GM06990 (cell line): Measurements from ENCODE around the gene SLC5A10.

Experiments used
- DNase-seq: peaks from one replicate; pipeline ENCODE4 v3.0.0-alpha.2; 2011; ENCODE audit not compliant: insufficient read length; ENCODE audit errors: extremely low read depth
- H3K27me3 ChIP-seq: replicated peaks from 2 replicates; pipeline ENCODE4 v1.6.0; 2011; ENCODE audit warnings: low read length; ENCODE audit not compliant: control insufficient read depth, insufficient read depth
- H3K36me3 ChIP-seq: 2 replicates; pipeline ENCODE4 v1.5.1; 2011; ENCODE audit warnings: low read length; ENCODE audit not compliant: control insufficient read depth, insufficient read depth
- H3K4me3 ChIP-seq: replicated peaks from 2 replicates; pipeline ENCODE4 v1.5.1; 2011; ENCODE audit warnings: low read depth, mild to moderate bottlenecking, control low read depth, low read length
- TF ChIP-seq, protein P1 (sequence below): IDR thresholded peaks from 2 replicates; pipeline ENCODE4 v1.5.1; 2011; ENCODE audit warnings: low read length, control low read depth, mild to moderate bottlenecking, inconsistent platforms; ENCODE audit not compliant: insufficient read depth, poor library complexity, severe bottlenecking

Gene SLC5A10

DNA sequence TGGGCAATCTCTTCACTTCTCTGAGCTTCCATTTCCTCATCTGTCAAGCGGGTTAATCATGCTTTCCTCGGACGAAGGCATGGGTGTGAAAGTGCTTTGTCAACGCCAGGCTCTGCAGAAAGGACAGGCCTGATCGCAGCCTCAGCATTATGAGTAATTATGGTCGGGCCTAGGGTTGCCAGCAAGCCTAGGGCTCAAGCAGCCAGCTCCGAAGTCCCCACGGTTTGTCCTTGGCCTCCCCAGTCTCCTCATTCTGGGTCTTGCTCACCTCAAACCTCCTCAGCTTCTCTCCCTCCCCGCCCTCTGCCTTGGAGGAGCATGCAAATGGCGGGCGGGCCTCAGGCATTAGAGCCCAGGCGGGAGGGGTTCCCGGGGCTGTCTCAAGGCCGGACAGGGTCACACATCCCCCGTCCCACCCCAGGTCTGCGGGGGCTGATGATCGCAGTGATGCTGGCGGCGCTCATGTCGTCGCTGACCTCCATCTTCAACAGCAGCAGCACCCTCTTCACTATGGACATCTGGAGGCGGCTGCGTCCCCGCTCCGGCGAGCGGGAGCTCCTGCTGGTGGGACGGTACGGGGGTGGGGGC lies 62.8 kb downstream of the SLC5A10 start:
- Histone ChIP-seq H3K4me3 (no peak overlapping the region), H3K27me3 (no peaks in the 10 kb centered on the region; the same call in 1 of the 2 replicates), H3K36me3 (no peaks in the 10 kb centered on the region)
- TF ChIP-seq, protein P1, sequence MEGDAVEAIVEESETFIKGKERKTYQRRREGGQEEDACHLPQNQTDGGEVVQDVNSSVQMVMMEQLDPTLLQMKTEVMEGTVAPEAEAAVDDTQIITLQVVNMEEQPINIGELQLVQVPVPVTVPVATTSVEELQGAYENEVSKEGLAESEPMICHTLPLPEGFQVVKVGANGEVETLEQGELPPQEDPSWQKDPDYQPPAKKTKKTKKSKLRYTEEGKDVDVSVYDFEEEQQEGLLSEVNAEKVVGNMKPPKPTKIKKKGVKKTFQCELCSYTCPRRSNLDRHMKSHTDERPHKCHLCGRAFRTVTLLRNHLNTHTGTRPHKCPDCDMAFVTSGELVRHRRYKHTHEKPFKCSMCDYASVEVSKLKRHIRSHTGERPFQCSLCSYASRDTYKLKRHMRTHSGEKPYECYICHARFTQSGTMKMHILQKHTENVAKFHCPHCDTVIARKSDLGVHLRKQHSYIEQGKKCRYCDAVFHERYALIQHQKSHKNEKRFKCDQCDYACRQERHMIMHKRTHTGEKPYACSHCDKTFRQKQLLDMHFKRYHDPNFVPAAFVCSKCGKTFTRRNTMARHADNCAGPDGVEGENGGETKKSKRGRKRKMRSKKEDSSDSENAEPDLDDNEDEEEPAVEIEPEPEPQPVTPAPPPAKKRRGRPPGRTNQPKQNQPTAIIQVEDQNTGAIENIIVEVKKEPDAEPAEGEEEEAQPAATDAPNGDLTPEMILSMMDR, result no peak
- no peak for DNase-seq

DNA sequence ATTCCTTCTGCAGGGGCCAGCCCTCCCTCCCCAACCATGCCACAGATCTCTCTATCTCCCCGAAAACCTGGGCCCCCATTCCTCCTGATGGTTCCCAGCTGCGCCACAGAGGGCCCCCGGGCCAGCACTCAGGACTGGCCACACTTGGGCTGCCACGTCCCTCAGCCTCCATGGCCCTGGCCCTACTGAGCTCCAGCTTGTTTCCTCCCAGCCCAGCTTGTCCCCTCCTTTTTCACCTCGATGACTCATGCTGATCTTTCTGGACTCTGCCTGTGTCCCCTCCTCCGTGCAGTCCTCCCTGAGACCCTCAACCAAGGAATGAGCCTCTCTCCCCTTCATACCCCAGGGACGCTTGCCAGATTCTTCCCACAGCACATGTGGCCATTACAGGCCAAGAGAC lies 63.5 kb downstream of the SLC5A10 start:
- TF ChIP-seq, protein P1, result no peak
- no peak overlapping the region for H3K4me3 ChIP-seq
- H3K27me3 ChIP-seq, result no peaks in the 10 kb centered on the region; the same call in 1 of the 2 replicates
- DNase-seq, result no peak
- H3K36me3 ChIP-seq, result peaks cover 1% of the 10 kb centered on the region; the same call in 1 of the 2 replicates

- H3K36me3 ChIP-seq, result peaks cover 7% of the 10 kb centered on the region
- no peak overlapping the region for H3K4me3 ChIP-seq
- H3K27me3 ChIP-seq, result no peaks in the 10 kb centered on the region; the same call in 1 of the 2 replicates
- TF ChIP-seq, protein P1, result no peak
- no peak for DNase-seq
These were observed 64.3 kb downstream of the SLC5A10 start for GRCh38 chr17:19016297-19016696.

DNA sequence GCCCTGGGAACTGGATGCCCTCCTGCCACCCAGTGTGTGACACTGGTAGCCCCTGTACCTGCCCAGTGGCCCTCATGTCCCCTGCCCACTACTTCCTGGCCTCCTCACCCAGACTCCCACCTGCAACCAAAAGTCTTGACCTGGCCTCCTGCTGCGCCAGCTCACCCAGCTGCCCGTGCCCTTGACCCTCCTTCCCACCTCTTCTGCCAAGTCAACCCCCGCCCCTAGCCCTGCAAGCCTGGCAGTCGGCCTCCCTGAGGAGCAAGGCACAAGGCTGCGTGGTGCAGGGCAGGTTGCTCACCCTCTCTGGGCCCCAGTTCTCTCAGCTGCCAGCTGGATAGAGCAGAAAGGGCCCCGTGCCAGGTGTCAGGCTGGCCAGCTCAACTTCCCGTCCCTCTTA lies 64.9 kb downstream of the SLC5A10 start:
- H3K27me3 ChIP-seq, result no peaks in the 10 kb centered on the region; the same call in 1 of the 2 replicates
- TF ChIP-seq, protein P1, result no peak
- peaks cover 11% of the 10 kb centered on the region for H3K36me3 ChIP-seq
- H3K4me3 ChIP-seq, result no peak overlapping the region
- DNase-seq, result no peak

GRCh38 chr17:19017401-19017800 lies 65.4 kb downstream of the SLC5A10 start:
- Histone ChIP-seq H3K4me3 (no peak overlapping the region), H3K27me3 (no peaks in the 10 kb centered on the region; the same call in 1 of the 2 replicates), H3K36me3 (peaks cover 12% of the 10 kb centered on the region)
- no peak for DNase-seq
- TF ChIP-seq, protein P1, result no peak
